HL-60/S4 treated with retinoic acid at 250 ng/mL for 4 days and 3 days (cell line): ENCODE results near the gene CACNG1.
"Not testable (repeated sequence)": the region's sequence is repeated elsewhere in the genome, so short reads cannot be mapped to it uniquely, and the experiment has no call there.

Experiments
- in situ Hi-C: fragments of 300-500 bp; cut with MboI; formaldehyde crosslinking; loops from 2 replicates; pipeline ENCODE4 v1.7.0; 2022; ENCODE audit warnings: low sequenced_read_pairs

Gene CACNG1

DNA sequence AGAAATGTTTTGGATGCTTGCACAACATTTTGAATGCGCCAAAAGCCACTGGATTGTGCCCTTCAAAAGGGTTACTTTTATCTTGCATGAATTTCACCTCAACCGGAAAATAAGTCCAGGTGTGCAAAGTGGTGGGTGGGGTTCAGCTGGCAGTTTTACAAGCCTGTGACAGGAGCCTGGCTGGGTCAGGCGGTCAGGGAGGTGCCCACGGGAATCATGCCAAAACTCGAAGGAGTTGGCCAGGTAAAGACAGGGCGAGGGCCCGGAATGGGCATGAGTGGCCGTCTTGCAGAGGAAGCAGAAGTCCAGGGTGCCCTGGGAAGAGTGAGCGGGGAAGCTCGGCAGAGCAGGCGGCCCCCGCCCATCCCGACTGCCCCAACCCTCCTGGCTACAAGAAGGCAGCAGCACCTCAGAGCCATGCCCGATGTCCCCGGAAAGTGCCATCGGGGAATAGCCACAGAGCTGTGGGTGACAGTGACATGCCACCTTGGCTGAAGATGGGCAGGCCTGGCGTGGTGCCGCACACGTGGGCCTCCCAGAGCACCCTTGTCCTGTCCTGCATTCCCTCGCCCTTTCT, 19.1 kb upstream of the CACNG1 start:
- in situ Hi-C loops = no loop called here

DNA sequence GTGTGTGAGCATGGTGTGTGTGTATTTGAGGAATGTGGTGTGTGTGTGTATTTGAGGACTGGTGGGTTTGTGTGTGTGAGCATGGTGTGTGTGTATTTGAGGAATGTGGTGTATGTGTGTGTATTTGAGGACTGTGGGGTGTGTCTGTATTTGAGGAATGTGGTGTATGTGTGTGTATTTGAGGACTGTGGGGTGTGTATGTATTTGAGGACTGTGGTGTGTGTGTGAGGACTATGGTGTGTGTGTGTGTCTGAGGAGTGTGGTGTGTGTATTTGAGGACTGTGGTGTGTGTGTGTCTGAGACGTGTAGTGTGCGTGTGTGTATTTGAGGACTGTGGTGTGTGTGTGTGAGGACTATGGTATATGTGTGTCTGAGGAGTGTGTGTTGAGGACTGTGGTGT, 18.0 kb upstream of the CACNG1 start:
- in situ Hi-C loops = no loop called here

DNA sequence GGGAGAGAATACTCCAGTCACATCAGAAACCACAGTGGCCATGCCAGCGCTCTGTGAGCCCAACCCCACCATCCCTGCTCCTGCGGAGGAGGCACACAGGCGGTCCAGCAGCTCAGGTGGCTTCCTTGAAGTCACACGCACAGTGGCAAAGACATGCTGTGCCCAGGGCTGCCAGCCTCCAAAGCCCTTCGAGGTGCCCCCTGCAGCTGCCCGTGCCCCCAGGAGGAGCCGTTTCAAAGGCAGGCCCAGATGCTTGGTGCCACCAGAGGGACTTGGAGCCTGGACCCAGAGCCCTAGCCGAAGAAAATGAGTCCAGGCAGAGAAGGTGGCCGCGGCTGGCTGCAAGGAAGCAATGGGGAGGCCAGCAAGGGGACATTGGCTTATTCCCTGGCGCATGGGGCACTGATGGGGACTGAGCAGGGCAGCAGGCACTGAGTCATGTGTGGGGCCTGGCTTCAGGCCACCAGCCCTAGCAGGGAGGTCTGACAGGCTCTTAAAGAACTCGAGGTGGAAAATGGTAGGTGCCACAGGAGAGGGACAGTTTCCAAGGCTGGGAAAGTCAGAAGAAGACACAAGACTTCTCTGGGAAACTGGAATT, 17.2 kb upstream of the CACNG1 start:
- in situ Hi-C loops = no loop called here

DNA sequence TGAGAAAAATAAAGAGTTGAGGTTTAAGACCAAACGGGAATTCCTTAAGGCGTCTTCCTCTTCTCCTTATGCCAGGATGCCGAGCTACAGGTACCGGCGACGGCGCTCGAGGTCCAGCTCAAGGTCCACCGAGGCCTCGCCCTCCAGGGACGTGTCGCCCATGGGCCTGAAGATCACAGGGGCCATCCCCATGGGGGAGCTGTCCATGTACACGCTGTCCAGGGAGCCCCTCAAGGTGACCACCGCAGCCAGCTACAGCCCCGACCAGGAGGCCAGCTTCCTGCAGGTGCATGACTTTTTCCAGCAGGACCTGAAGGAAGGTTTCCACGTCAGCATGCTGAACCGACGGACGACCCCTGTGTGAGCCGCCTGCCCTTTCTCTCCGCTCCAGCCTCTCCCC, 13.7 kb upstream of the CACNG1 start:
- in situ Hi-C loops = no loop called here

DNA sequence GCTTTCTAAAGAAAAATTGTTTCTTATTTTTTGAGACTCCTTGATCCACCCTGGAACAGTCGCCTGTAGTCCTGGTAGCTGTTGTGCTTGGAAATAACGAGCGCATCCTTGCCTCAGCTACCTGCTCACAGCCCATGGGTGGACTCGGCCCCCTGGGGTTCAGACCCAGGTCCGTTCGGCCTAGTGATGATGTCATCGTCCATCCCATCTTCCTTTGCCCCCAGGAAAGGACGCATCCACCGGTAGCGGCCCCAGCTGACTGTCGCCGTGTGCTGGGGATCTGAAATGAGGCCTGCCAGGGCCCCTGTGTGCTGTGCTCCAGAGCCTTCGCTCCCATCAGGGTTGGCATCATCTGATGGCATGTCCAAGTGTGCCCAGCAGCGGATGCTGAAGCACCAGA, 12.0 kb upstream of the CACNG1 start:
- in situ Hi-C loops = no loop called here

DNA sequence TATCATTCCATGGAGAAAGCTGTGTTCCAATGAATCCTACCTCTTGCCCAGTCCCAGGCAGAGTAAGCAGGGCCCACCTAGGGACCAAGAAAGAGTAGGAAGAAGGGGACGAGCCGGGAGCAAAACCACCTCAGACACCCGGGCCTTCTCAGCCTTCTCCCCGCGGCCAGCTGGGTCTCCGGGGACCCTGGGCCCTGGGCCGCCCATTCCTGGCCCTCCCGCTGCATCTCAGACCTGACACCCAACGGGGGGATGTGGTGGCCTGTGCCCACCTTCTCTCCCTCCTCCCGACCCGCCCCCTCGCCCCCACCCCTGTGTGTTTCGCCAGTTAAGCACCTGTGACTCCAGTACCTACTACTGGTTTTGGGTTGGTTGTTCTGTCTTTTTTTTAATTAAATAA, 11.4 kb upstream of the CACNG1 start:
- in situ Hi-C loops = no loop called here

DNA sequence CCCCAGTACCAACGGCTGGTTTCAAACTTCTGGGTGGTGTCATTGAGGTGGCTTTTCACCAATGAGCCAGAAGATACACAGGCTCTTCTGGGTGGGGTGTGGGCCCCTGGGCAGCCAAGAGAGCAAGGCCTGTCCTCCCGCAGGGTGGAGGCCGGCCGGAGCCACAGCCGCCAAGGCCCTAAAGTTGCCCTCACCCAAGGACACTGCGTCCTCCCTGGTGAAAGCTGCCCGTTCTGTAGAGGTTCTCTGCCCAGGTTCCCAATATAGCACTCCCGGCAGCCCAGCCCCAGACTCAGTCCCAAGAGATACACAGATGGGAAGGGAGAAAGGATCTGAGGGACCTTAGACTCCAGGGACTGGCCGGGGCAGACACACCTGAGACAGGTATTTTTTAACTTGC, 10.7 kb upstream of the CACNG1 start:
- in situ Hi-C loops = no loop called here

DNA sequence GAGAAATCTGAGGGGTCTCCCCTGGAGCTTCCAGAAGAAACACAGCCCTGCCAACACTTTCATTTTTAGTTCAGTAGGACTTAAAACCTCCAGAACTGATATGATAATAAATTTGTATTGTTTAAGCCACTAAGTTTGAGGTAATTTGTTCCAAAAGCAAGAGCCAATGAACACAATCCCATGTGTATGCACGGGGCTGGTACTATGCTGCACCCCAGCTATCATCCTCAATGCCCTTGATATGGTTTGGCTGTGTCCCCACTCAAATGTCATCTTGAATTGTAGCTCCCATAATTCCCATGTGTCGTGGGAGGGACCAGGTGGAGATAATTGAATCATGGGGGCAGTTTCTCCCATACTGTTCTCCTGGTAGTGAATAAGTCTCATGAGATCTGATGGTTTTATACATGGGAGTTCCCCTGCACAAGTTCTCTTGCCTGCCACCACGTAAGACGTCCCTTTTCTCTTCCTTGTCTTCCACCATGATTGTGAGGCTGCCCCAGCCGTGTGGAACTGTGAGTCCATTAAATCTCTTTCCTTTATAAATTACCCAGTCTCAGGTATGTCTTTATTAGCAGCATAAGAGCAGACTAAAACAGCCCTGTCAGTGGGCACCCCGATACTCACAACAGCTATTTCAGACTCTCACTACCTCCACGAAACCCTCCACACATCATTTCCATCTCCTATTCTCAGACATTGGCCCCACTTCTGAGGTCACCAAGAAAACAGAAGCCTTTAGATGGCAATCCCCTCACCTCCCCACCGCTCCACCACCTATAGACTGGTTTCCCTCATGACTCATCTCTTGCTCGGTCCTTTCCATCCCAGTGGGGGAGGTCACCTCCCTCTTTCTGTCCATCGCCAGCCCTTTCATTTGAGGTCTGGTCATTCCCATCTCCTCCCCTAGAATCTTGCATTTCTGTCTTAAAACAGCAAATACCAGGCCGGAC, 8.9 kb upstream of the CACNG1 start:
- in situ Hi-C loops = no loop called here

DNA sequence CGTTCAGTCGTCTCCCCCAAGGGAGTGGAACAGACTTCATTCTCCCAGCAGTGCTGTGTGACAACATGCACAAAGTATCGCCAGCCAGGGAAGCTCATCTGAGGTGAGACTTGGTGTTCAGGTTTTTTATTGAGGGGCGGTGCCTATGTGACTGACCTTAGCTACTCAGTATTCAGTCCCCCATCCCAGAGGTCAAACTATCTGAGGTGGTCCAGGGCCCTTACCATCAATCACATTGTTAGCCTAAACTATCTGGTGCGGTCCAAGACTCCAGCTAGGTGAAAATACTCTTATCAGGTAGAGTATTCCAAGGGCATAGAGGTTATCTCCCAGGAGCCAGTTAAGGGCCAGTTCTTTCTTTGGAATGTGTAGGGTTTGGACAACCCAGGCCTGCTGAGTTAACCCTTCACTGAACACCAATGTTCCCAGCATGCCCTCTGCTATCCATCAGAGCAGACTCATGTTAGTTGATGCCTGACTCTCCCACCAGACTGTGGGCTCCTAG, 5.4 kb upstream of the CACNG1 start:
- in situ Hi-C loops = no loop called here

DNA sequence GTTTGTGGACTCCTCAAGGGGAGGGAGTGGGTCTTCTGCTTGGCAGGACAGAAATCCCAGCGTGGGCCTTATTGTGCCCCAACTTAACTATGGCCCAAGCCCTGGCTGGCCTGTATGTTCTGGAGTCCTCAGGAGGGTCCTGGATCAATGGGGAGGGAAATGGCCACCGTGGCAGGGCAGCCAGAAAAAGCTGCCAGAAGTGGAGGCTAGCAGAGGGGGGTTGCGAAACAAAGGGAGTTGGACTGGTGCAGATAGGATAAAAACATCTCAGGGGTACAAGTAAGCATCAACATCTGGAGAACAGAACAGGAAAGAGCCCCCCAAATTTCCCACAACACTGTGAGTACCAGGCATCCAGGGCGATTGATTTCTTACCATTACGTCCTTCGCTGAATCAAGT, 3.7 kb upstream of the CACNG1 start:
- in situ Hi-C loops = no loop called here

DNA sequence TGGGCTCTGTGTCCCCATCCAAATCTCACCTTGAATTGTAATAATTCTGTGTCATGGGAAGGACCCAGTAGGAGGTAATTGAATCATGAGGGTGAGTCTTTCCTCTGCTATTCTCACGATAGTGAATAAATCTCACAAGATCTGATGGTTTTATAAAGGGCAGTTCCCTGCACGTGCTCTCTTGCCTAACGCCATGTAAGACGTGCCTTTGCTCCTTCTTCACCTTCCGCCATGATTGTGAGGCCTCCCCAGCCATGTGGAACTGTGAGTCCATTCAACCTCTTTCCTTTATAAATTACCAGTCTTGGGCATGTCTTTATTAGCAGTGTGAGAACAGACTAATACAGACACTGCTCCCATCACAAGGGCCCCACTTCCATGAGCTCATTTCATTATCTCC, 3.2 kb upstream of the CACNG1 start:
- in situ Hi-C loops = not testable (repeated sequence)

DNA sequence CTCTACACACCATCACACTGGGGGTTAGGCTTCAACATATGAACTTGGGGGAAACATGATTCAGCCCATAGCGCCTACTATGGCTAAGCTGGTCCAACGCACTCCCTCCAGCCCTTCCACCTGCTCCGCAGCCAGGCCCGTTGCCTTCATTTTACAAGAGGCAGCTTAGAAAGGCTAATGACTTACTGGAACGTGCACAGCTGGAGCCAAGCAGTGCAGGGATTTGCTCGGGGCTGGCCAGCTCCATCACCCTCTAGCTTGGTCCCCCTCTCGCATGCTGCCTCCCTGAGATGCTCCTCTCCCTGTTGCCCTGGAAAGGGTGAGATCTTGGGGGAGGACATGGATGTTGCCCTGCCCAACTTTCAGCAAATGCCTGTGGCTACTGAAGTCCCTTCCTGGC, 2.8 kb upstream of the CACNG1 start:
- in situ Hi-C loops = no loop called here

DNA sequence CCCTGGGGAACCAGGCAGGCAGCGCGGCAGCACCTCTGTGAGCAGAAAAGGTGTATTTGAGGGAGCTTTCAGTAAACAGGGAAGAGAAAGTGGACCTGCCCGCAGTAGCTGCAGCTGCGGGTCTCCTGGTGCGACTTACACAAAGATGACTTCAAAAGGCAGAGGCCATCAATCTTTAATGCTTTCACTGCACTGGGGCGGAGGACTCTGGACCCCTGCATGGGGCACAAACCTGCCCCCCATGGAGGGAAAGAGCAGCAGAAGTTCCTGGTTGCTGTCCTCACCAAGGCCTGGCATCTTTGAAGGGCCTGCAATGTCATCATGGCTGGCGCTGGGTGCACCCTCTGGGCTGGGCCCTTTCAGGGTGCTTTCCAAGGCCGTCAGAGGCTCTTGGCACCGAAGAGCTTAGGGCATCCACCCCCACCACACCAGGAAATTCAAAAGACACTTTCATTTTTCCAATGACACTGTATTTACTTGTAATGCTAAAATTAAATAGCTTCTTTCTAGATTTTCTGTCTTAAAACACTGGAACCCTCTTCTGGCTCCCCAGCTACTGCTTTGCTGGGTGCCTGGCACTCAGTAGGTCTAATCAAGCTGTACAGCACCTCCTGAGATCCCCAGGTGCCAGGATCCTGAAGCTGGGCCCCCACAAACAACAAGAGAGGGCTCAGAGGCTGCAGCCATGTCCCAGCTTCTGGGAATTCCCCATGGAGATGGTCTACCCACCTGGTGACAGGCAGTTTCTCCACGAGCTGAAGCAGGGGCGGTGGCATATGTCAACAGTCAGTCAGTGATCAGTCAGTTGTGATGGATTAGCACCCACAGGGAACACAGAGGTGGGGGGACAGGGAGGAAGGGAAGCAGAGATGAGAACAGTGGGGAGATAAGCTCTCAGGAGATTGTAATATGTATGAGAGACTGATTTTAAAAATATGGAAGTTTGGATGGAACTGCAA, 2.1 kb upstream of the CACNG1 start:
- in situ Hi-C loops = no loop called here

DNA sequence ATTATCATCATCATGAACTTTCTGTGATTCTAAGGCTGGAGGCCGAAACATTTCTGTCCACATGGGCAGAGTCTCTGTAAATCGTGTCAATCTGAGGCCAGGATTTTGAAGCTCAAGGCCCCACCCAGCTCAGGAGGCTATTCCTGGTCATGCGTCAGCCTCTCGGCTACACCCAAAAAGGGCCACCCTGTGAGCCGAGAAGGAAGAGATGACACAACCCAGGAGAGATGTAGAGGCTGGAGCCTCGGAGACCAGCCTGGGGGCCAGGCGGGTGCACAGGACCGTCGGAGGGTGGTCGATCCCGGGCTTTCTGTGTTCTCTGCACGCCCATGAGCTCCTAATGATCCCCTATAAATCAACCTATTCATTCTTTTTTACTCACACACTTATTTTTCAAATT, 1.1 kb upstream of the CACNG1 start:
- in situ Hi-C loops = no loop called here

DNA sequence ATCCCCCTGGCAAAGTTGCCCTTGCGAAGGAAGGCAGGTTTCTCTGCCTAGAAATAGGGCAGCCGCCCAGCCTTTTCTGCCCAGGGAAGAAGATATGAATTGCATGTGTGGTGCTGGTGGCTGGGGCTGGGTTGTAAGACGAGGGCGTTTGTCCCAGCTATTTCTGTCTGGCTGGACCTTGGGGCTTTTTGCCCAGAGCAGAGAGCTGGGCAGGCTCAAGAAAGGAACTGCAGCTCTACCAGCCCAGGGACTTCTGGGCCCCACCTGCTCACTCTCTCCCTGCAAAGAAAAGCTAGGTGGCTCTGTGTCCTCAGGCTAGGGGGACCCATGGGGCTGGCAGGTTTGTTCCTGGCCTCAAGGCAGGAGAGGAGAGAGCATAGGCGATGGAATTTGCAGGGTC, 586 bp downstream of the CACNG1 start:
- in situ Hi-C loops = no loop called here

DNA sequence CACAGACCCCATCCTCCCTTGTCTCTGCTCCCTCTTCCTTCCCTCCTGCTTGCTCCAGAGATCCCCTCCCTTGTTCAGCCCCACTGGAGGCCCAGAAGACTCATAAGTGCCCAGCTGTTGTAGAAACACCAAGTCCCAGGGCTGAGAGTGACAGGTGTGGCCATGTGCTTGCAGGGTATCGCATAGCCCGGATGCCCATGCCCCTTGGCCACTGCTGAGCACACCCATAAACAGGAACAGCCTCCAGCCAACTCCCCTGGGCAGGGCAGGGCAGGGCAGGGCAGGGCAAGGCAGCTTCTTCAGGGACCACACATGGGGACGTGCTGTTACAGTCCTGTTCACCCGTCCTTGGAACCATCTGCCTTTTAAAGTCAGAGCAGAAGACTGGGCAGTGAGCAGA, 2.0 kb downstream of the CACNG1 start:
- in situ Hi-C loops = no loop called here

DNA sequence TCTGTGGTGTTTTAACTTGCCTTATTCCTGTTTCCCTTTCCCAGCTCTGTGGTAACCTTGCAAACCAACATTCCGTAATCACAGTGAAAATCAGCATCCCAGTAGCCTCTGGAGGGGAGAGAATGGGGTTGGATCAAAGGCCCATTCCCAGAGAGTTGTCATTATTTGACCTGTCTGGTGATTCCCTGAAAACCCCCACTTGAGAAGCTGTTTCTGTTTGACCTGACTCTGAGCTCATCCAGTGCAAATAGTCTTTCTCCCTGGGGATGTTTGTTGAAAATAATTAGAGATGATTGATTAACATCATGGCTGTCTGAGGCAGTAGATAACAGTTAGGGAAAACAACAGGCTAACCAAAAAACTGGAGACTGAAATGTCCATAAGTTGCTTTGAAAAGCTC, 3.0 kb downstream of the CACNG1 start:
- in situ Hi-C loops = no loop called here

DNA sequence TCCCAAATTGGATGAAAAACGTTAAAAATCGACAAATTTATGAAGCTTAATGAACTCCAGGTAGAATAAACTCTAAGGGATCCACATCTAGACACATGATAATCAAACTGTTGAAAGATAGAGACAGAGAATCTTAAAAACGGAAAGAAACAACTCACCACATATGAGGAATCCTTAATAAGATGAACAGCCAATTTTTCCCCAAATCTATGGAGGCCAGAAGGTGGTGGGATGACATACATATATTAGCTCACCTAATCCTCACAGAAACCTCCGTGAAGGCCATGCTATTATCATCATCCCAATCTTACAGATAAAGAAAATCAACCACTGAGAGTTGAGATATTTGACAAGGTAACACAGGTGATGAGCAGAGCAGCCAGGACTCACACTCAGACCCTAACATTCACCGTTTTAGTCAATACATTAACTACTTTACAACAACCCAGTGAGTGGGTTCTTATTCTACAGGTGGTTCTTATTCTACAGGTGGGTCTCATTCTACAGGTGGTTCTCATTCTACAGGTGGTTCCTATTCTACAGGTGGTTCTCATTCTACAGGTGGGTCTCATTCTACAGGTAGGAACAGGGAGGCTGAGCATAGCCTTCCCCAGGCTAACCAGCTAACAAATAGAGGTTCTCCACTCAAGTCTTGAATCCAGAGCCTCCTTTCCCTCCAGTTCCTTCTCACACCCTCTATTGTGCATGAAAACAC, 4.8 kb downstream of the CACNG1 start:
- in situ Hi-C loops = no loop called here

DNA sequence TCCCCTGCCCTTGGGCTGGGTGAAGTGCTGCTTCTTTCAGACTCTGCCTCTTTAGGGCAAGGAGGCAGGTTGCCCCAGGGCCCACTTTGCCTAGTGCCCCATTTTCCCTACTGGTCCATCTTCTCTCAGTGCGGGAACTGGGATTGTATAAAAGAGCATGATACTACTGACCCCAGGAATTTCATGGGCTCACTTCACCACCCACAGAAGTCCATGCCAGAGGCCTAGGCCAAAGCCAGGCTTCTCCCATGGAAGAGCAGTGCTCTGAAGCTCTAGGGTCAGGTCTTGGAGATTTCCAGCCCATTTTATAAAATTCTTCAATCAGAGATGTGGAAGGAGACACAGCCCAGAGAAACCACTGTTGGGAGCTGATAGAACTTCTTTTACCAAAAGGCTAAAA, 5.7 kb downstream of the CACNG1 start:
- in situ Hi-C loops = no loop called here

DNA sequence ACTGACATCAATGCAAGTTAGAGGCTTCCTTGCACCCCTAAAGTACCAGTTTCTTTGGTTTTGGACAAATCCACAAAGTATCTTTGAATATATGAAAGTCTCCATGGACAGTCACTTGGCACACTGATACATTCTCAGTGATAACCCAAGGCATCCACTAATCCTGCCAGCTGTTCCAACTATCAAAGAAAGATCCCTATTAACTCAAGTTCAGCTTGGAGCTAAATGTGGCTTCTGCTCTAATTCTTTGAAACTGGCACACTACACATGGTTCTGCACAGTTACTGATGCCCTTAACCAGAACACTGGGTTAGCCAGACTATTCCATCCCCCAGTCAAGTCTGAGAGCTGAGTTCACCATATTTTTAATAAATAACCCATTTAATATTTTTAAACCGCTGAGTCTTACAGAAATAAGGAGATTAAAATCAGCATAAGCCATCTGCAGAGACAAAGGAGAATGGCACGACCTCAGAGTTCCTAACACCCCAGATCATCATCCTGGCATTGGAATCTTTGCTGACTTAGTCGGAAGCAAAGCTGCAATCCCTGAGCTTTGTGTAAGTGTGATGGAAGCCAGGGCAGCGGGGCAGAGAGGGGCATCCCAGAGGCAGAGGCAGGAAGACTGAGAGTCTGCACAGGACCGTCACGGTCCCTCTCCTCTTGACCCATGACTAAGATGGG, 6.3 kb downstream of the CACNG1 start:
- in situ Hi-C loops = no loop called here
